Activated B cell treated with CpG ODN at 0.5 μM for 24 hours (primary cell): ENCODE measurements around the gene MED6. TPM values are rescaled to one million over a fixed set of nuclear protein-coding genes. Genes with fewer than 3 reads are reported as not detected.

Source experiments
- ATAC-seq: fragments of 200-7000 bp; cut with Tn5 transposase; one replicate; pipeline ENCODE4 v1.10.0; 2021; ENCODE audit warnings: low read depth, mild to moderate bottlenecking, moderate library complexity
- CTCF ChIA-PET: fragments of 350-600 bp; sonication (Branson Sonifier 250); formaldehyde crosslinking; loops from one replicate; lab custom pipeline; 2021; ENCODE audit warnings: antibody characterized with exemption; lab: Charles Lee
- POLR2A ChIA-PET: fragments of 350-600 bp; sonication (Branson Sonifier 250); formaldehyde crosslinking; loops from one replicate; lab custom pipeline; 2021; ENCODE audit warnings: antibody characterized with exemption; lab: Charles Lee
- DNase-seq: peaks from one replicate; pipeline ENCODE4 v3.0.0; 2022
- H3K27ac Mint-ChIP-seq: one replicate; pipeline ENCODE4 v1.8.0; 2020; ENCODE audit warnings: mixed read lengths
- H3K27me3 Mint-ChIP-seq: one replicate; pipeline ENCODE4 v1.8.0; 2021; ENCODE audit warnings: mixed read lengths
- H3K36me3 Mint-ChIP-seq: one replicate; pipeline ENCODE4 v1.8.0; 2021; ENCODE audit warnings: low read depth, mixed read lengths
- H3K4me1 Mint-ChIP-seq: one replicate; pipeline ENCODE4 v1.8.0; 2021; ENCODE audit warnings: mixed read lengths
- H3K4me3 Mint-ChIP-seq: one replicate; pipeline ENCODE4 v1.8.0; 2020; ENCODE audit warnings: mild to moderate bottlenecking, mixed read lengths
- H3K9me3 Mint-ChIP-seq: one replicate; pipeline ENCODE4 v1.8.0; 2020; ENCODE audit warnings: mixed read lengths
- intact Hi-C: fragments of 100-400 bp; cut with micrococcal nuclease; formaldehyde crosslinking; loops from one replicate; pipeline ENCODE4 v1.15.1; 2024
- total RNA-seq: library from RNA; stranded (reverse); gene quantifications from 2 replicates; pipeline ENCODE4 v1.2.3, GENCODE V29; 2022
- TF ChIP-seq, protein P1 (sequence below): fragments of 200-600 bp; IDR thresholded peaks from one replicate; pipeline ENCODE4 v1.8.0; 2022; ENCODE audit warnings: antibody characterized with exemption, mild to moderate bottlenecking

MED6 gene
- total RNA-seq, 1 donor from 2014 or later = 50.5 TPM

DNA sequence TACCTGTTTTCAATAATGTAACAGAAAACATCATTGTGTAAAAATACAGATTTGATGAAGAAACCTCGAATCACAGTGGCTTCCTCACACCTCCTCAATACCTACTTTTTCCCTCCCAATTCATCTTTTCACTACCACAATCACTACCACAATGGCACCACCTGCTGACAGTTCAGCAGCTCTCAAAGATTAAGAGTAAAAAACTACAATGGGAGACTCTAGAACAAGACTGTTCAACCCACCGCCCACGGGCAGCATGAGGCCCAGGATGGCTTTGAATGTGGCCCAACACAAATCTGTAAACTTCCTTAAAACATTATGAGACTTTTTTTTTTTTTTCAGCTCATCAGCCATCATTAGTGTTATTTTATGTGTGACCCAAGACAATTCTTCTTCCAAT is 15.2 kb downstream of the MED6 start:
- intact Hi-C loops = no loop called here
- Mint-ChIP-seq H3K4me1 (no peaks in the 10 kb centered on the region), H3K4me3 (no peak overlapping the region), H3K36me3 (peaks cover 91% of the 10 kb centered on the region), H3K9me3 (no peaks in the 10 kb centered on the region), H3K27me3 (no peaks in the 10 kb centered on the region), H3K27ac (no peak overlapping the region)
- TF ChIP-seq, protein P1, sequence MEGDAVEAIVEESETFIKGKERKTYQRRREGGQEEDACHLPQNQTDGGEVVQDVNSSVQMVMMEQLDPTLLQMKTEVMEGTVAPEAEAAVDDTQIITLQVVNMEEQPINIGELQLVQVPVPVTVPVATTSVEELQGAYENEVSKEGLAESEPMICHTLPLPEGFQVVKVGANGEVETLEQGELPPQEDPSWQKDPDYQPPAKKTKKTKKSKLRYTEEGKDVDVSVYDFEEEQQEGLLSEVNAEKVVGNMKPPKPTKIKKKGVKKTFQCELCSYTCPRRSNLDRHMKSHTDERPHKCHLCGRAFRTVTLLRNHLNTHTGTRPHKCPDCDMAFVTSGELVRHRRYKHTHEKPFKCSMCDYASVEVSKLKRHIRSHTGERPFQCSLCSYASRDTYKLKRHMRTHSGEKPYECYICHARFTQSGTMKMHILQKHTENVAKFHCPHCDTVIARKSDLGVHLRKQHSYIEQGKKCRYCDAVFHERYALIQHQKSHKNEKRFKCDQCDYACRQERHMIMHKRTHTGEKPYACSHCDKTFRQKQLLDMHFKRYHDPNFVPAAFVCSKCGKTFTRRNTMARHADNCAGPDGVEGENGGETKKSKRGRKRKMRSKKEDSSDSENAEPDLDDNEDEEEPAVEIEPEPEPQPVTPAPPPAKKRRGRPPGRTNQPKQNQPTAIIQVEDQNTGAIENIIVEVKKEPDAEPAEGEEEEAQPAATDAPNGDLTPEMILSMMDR = no peak
- ATAC-seq = no peak
- POLR2A ChIA-PET = no interaction called here
- DNase-seq = no peak
- CTCF ChIA-PET = no interaction called here

DNA sequence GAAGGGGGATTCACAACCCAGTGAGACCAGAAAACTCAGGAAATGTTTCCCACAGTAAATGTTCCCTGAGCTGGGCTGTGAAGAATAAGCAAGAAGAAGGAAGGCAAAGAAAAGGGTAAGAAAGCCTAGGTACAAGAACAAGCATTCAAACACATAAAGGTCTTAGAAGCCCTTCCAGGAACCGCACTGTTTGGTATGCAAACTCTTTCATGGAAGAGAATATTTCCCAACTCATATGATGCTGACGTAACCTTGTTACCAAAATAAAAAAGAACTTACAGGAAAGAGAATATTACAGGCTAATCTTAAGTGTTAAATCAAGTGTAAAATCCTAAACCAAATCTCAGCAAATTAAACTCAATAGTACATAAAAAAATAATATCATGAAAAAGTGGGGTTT is 23.6 kb downstream of the MED6 start:
- H3K27me3 Mint-ChIP-seq = no peaks in the 10 kb centered on the region
- H3K9me3 Mint-ChIP-seq = peaks cover 2% of the 10 kb centered on the region
- TF ChIP-seq, protein P1 = no peak
- no peak overlapping the region for H3K27ac Mint-ChIP-seq
- CTCF ChIA-PET = no interaction called here
- no peak overlapping the region for H3K4me3 Mint-ChIP-seq
- intact Hi-C loops = no loop called here
- no peaks in the 10 kb centered on the region for H3K4me1 Mint-ChIP-seq
- peaks cover 71% of the 10 kb centered on the region for H3K36me3 Mint-ChIP-seq
- ATAC-seq = no peak
- POLR2A ChIA-PET = no interaction called here
- DNase-seq = no peak

DNA sequence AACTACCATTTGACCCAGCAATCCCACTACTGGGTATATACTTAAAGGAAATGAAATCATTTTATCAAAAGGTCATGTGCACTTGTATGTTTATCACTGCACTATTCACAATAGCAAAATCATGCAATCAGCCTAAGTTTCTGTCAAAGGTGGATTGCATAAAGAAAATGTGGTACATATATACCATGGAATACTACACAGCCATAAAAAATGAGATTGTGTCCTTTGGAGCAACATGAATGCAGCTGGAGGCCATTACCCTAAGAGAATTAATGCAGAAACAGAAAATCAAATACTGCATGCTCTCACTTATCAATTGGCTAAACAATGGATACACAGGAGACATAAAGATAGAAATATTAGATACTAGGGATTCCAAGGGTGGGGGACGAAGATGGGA is 27.4 kb downstream of the MED6 start:
- CTCF ChIA-PET = no interaction called here
- no peak overlapping the region for H3K4me3 Mint-ChIP-seq

DNA sequence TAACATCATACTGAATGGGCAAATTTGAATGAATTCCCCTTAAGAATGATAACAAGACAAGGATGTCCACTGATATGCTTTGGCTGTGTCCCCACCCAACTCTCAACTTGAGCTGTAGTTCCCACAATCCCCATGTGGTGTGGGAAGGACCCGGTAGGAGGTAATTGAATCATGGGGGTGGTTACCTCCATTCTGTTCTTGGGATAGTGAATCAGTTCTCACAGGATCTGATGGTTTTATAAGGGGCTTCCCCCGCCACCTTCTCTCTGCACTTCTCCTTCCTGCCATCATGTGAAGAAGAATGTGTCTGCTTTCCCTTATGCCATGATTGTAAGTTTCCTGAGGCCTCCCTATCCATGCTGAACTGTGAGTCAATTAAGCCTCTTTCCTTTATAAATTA is 29.3 kb downstream of the MED6 start:
- peaks cover 4% of the 10 kb centered on the region for H3K9me3 Mint-ChIP-seq
- no peaks in the 10 kb centered on the region for H3K27me3 Mint-ChIP-seq
- H3K4me3 Mint-ChIP-seq = no peak overlapping the region
- POLR2A ChIA-PET = no interaction called here
- intact Hi-C loops = no loop called here
- peaks cover 2% of the 10 kb centered on the region for H3K4me1 Mint-ChIP-seq
- TF ChIP-seq, protein P1 = no peak
- CTCF ChIA-PET = no interaction called here
- DNase-seq = no peak
- H3K27ac Mint-ChIP-seq = no peak overlapping the region
- H3K36me3 Mint-ChIP-seq = peaks cover 75% of the 10 kb centered on the region
- ATAC-seq = no peak

More for the DNA sequence above, 27.4 kb downstream of the MED6 start:
- no peak overlapping the region for H3K27ac Mint-ChIP-seq
- peaks cover 2% of the 10 kb centered on the region for H3K9me3 Mint-ChIP-seq
- DNase-seq = no peak
- TF ChIP-seq, protein P1 = no peak
- ATAC-seq = no peak
- H3K36me3 Mint-ChIP-seq = peaks cover 73% of the 10 kb centered on the region
- intact Hi-C loops = no loop called here
- no peaks in the 10 kb centered on the region for H3K27me3 Mint-ChIP-seq
- peaks cover 2% of the 10 kb centered on the region for H3K4me1 Mint-ChIP-seq
- POLR2A ChIA-PET = no interaction called here

DNA sequence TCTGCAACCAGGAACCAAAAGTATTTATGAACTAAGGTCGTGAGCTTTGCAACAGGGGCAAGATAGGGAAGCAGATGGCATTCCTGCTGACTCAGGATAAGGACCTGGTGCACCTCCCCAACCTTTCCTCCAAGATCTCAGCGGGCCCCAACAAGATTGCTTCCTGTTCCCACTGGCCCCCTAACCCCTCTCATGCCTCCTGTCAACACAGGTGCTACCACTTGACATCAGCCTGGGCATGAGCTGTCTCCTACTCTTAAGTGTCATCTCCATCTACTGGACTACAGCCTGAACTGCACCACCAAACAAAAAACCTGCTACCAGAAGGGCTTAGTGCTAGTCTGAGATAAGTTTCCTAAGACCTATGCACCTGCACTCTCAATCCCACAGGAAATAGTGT is 32.7 kb downstream of the MED6 start:
- H3K4me1 Mint-ChIP-seq = peaks cover 2% of the 10 kb centered on the region
- TF ChIP-seq, protein P1 = no peak
- peaks cover 84% of the 10 kb centered on the region for H3K36me3 Mint-ChIP-seq
- H3K4me3 Mint-ChIP-seq = no peak overlapping the region
- intact Hi-C loops = loop anchor here (2.0 kb wide), 2 partner anchors 481 to 749 kb away; no protein-coding TSS in a partner anchor
- ChIA-PET POLR2A (interaction anchor here (0.7 kb wide), 1 partner anchor 28 kb away, joined by 3 read pairs; no protein-coding TSS in a partner anchor), CTCF (interaction anchor here (1.0 kb wide), 1 partner anchor 749 kb away, joined by 4 read pairs; no protein-coding TSS in a partner anchor)
- H3K27ac Mint-ChIP-seq = no peak overlapping the region
- ATAC-seq (no peak), DNase-seq (no peak)
- peaks cover 12% of the 10 kb centered on the region for H3K9me3 Mint-ChIP-seq
- H3K27me3 Mint-ChIP-seq = no peaks in the 10 kb centered on the region
